NCI-H2196 treated with DMSO at 0.1 percent for 48 hours (cell line): ENCODE results near the gene RELL1.
A peak's percentile ranks its signal among the peaks of the same experiment; 100 is the strongest.

Experiments
- DNase-seq: peaks from one replicate; lab custom pipeline; 2025; ENCODE audit not compliant: unreplicated experiment; lab: John Stamatoyannopoulos, UW

RELL1 gene

DNA sequence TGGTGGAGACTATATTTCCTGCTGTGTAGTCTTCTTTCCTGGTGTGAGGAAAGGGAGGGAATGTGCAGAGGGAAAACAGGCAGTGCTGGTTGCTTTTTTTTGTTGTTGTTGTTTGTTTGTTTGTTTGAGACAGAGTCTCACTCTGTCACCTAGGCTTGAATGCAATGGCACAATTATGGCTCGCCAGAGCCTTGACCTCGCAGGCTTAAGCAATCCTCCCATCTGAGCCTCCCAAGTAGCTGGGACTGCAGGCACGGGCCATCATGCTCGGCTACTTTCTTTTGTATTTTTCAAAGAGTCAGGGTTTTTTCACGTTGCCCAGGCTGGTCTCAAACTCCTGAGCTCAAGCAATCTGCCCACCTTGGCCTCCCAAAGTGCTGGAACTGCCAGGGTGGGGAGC is 82.5 kb downstream of the RELL1 start:
- no peak for DNase-seq

DNA sequence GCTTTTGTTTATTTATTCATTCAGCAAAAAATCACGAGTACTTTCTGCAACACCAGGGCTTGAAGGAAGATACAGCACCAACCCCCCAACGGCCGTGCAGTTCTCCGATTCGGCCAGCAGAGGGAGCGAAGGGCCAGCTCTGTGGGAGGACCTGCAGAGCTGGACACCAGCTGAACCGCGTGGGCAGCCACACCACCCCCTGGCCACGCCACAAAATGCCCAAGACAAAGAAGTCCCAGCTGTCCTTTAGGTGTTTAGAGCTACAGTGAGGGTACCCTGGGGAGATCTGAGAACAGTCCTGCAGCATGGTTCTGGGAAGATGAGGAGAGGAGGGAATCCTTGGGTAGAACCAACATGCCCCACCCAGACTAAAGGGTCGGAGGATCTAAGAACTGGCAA is 83.1 kb downstream of the RELL1 start:
- peak; percentile 54 for DNase-seq

DNA sequence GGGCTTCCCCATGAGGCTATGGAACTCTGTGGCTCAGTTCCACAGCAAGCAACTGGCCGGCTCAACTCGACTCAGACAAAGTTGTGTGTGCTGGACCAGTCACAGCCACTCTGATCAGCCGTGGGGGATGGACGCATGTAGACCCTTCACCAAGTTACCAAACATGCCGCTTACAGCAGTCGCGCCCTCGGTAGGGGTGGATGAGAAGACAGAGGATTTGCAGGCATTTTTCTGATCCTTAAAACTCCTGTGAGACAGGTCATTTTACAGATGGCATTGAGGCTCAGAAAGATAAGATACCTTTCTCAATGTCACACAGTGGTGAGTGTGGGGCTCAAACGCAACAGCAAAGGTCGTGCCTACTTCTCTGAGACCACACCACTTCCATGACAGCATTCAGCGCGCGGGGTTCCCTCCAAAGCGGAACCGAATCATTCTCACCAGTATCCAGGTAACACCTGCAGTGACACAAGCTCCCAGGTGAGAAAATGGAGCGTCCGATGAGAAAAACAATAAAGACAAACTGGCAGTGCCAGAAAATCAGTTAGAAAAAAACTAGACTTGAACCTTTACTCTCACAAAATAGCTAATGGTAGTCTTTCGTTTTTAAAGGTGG is 83.6 kb downstream of the RELL1 start:
- no peak for DNase-seq

DNA sequence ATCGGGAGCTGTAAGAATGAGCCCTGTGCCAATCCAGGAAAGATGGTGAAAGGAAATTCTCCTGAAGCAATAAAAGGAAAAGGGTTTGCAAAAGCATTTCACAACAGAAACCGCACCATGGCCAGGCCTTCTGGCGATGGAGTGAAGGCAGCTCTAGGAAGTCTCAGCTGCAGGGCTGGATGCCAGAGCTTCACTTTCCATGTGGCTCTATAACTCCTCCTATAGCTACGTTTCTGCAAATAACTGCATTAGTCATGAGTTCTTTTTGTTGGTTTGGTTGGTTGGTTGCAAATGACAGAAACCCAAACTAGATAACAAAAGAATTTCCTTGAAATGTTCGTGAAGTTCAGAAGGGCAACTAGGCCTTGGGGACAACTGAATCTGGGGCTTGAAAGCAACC is 84.6 kb downstream of the RELL1 start:
- no peak for DNase-seq

DNA sequence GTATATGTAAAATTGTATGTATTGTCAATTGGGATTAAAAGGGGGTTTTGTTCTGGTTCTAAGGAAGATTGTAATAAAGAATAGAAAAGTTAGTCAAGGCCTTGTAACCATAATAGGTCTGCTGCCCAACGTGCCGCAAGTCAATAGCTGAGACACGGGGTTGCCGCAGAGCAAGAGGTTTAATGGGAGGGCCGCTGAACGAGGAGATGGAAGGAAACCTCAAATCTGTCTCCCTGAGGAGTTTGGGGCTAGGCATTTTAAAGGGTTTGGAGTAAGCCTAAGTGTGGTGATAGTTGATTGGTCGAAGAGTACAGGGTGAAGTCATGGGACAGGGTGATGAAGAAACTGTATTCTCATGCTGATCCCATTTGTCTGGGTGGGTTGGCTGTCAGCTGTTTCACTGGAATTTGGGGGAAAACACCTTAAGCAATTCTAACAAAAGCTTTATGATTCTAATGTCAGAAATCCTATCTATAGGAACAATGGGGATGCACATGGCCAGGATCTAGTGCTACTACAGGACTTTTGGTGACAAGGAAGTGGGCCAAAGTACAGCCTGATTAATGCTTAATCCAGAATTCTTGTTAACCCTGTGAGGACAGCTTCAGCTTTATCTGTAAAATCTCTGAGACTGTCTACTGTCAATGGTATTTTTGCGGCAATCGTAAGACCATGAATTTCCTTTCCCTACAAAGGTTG is 86.9 kb downstream of the RELL1 start:
- no peak for DNase-seq

DNA sequence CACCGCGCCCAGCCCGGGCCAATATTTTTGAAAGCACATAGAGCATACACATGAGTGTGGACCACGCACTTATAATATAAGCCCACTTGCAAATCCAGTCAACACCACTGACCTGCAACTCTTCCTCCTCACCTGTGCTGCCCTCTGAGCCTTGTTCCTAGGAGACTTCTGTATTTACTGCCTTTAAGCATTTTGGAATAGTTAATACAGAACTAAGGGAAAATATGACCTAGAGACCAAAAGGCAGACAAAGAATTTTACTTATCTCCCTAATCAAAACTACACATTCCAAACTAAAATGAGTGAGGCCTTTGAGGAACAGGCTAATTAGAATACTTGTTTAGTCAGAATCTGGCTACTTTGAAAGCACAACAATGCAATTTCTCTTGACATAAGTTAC is 89.1 kb downstream of the RELL1 start:
- DNase-seq, result no peak

DNA sequence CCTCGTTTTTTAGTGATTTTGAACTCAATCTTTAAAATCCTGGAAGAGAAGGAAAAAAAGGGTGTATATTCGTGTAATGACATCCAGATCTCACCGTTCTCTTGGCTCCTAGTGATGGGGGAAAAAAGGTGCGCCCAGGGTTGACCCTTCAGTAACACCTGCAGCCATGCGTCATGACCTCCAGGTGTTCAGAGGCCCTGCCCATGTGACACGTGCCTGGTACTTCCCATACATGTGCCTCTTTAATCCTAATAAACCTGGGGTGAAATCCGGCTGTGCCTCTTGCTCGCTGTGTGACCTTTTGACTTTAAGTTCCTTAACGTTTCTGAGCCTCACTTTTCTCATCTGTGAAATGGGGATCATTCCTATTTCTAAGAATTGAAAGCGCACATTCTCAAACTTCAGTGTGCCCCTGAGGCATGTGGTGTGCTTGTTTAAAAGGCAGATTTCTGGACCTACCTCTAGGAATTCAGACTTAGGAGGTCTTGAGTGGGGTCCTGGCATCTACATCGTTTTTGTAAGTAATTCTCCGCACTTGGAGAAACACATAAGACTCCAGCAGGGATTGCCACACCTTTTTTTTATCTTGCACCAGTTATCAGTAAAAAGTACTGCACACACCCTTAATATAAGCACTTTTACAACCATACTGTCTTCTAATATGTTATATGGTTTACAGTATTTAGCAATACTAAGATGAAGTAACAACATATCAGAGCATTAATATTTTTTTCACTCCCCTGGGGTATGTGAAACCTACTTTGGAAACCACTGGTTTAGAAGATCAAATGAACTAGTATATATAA is 90.1 kb downstream of the RELL1 start:
- DNase-seq, result no peak

DNA sequence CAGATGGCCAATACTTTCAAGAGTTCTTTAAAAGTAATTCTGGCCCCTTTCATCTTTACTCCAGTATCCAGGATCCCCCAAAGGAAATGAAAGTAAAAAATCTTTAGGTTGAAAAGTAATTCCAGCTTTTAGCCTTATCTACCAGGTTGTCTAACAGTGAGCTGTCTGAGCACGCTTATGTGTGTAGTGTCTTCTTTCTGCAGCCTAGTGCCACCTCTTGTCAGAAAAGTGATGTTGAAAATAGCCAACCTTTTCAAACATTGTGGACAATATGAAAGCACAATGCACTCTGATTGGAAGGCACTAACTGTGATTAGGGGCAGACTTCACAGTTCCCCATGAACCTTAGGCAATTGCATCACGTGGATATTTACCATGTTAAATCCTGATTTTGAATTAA is 92.1 kb downstream of the RELL1 start:
- no peak for DNase-seq

DNA sequence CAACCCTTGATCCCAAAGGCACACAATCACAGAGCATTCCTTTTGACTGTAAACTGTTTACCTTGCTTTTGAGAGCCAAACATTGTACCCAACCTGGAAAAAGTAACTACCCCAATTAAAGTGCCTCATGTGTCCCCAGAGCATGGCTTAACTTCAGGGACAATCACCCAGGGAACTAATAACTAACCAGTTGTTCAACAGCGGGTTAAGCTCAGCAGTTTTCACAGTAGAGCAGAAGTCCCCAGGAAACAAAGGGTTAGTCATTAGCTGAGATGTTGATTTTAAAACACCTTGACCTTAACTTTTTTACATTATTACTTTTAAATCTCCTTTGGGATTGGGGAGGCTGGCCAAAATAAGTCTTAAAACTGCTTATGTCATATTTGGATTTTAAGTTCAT is 94.8 kb downstream of the RELL1 start:
- no peak for DNase-seq

DNA sequence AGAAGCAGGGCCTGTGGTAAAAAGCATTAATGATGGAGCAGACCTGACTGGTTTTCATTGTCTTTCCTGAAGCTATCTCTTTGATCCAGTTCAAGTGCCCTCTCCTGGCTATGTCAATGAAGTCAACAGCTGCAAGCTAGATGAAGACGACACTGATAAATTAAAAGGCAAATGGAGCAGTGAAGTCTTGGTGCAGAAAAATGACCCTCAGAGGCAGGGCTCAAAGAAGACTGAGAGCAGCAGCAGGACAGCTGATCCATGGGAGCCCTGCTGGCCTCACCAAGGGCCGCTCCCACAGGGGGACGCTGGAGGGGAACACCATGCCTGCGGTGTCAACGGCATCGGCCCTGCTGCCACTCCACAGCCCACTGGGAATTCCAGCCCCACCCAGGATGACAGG is 96.2 kb downstream of the RELL1 start:
- no peak for DNase-seq

DNA sequence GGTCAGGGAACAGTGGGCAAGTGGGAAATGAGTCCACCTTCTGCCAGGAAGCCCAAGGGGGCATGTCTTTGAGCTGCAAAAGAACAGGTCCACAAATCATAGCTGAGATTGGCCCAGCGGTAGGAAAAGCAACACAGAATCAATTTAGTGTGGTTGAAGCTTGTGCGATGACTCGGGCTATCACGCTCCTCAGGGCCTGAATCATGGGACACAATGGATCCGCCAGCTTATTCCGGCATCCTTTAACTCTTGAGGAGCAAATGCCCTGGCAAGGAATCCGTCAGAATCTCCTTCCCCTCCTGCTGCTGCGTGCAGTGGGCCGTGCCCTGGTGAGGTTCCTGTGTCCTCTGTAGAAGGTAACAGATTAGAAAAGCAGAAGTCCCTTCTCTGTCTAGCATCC is 98.0 kb downstream of the RELL1 start:
- no peak for DNase-seq

DNA sequence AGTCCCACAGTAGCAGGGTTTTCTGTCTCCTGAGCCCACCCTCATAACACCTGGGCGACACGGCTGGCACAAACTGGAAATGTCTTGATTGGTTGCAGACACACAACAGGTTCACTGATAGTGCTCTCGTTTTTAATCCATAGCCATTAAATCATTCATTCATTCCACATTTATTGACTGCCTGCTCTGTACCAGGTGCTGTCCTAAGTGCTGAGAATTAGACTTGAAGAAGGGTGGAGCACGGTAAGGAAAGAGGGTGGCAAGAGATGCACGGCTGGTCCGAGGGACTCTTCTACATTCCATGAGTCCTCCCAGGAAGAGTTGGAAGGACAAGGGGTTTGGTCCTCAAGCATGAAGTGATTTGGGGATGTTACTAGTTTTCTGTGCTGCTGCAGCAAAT is 100.0 kb downstream of the RELL1 start:
- no peak for DNase-seq

DNA sequence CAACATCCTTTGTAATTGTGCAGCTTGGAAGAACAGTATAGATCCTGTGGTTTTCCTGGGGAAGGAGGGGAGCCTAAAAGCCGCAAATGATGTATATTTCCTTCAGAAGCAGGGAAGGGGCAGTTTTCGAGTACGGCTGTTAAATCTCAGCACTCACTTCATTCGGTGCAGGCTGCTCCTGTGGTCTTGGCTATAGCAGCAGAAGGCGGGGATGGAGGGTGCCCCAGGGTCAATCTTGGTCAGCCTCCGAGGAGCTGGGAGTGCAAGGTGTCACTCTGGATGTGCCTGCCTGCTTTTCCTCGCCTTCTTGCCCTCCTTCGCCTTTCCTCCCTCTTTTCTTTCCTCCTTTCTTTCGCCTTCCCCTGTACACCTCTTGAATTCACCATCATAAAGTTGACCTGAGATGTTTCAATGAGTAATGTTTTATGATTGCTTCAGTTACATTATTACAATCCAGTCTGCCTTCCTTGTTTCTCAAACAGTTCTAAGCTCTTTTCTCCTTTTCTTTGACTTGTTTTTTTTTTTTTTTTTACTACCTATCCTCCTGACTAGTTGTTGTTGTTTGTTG is 101.6 kb downstream of the RELL1 start:
- DNase-seq, result no peak

DNA sequence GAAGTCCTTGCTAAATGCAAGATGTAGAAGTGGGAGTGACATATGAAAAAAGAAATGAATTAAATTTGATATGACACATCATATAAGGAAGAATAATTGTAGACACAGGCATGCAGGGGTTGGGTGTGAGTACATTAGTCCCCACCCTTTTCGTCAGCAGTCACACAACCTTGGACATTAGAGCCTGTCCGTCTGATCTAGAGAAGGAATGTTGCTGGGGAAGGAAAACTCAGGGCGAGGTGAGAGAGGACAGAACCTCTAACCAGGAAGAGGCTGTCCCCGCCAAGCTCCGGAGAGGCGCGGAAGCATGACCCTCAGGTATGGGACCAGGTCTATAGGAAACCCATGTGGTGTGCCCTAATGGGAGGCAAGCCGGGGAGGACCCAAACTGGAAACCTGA is 102.1 kb downstream of the RELL1 start:
- DNase-seq, result no peak

DNA sequence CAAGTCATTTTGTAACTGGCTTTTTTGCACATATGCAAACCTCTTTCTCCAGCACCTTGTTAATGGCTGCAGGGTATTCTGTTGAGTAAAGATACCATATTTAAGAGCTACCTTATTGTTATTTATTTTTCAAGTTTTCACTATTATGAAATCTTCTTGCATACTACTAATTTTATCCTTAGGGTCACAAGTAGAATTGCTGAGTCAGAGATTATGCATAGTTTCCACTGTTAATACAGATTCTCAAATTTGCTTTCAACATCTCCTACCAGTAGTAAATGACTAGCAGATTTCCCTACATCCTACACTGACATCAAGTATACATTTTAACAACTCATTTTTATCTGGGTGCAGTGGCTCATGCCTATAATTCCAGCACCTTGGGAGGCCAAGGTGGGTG is 112.6 kb downstream of the RELL1 start:
- no peak for DNase-seq

DNA sequence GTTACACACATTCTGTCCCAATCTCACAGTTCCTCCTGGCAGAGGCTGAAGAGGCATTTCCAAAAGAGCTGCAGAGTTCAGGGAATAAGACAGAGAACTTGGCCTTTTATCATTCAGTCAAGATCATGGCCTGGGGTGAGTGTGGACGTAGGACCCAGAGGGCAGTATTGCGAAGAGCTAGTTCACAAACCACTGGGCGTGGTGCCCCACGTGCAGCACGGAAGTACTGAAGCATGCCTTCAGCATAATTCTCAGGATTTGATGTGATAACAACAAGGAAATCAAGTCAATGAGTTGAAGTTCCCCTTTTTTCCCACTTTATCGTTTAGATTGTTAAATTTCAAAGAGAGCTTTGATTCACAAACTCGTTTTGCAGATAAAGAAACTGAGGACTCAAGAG is 117.7 kb downstream of the RELL1 start:
- DNase-seq, result no peak

DNA sequence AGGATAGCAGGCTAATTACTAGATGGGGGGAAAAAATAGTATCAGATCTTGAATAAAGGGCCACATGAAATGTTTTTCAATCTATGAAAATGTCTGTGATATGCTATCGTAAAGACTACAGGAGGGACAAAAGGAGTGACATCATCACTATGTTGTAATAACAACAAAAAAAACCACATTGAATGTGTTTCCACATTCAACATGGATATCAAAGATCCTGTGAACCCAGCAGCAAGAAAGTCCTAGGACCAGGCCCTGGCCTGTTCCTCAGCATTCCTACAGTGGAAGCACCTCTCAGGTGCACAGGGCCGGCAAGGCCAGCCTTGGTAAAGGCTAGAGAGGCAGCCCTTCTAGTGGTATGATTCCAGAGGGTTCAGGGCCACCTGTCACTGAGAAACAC is 118.3 kb downstream of the RELL1 start:
- DNase-seq, result no peak

DNA sequence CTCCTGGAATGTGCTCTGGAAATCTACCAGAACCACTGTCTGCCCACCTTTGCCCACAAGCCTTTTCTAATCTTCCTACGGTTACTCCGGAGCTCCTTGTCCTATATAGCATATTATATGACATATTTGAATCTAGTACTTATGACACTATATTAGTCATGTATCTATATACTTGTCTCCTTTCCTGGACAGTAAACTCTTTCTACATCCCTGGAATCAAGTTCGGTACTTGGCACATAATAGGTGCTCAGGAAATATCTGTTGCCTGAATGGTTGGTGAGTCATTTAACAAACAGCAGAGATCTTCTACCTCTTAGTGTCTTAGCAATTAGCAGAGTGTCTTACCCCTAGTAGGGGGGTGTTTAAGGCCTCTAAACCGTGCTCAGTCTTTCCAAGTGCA is 123.6 kb downstream of the RELL1 start:
- DNase-seq, result no peak

DNA sequence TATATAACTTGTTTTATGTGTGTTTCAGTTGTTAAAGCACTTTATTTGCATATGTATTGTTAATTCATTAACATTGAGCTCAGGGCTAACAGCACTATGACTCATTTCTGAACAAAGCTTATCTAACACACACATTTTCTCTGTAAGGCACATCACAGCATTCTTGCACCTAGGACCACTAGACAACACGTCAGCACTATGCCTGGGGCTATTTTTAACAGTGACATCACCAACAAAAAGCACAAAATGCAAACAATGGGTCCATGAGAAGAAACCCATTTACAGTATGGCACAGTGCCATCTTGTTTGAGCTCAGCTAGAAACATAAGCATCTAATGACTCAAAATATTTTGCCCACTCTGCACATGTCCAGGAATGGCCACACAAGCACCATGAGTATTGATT is 124.4 kb downstream of the RELL1 start:
- DNase-seq, result no peak

DNA sequence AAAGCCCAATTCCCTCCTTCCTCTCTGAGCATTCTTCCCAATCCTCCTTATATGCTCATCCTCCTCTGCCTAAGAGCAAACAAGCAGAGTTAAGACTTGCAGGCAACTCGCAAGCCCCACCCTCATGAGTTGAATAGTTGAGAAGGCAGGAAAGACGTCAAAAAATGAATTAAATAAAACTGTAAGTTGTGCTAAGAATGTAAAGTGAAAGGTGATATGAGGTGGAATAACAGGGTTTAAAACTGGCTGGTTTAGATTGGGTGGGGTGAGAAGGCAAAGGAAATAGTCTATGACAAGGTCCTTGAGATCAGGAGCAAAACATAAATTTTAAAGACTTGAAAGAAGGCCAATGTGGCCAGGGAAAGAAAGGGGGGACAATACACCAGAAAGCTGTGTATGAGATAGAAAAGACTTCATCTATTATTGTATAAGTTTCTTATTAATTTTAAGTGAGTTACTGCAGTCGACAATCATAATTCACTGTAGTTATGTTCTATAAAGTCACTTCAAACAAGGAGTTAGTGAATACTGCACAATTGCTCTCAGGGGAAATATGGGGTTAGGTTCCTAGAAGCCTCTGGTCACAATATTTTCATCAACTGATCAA is 124.9 kb downstream of the RELL1 start:
- no peak for DNase-seq
